Psoas muscle (tissue), 8 donors: ENCODE data around the gene MAPKAP1. TPM values are rescaled to one million over a fixed set of nuclear protein-coding genes. Genes with fewer than 3 reads are reported as not detected.

Experiments
- ATAC-seq, 4 donors: fragments of 200-7000 bp; cut with Tn5 transposase; one replicate each; pipeline ENCODE4 v1.9.1; 2020; ENCODE audit warnings: moderate library complexity in 3 of 4, mild to moderate bottlenecking in 2 of 4
- DNase-seq, 2 donors: peaks; one replicate each; pipeline ENCODE4 v3.0.0-alpha.2; 2020
- H3K27ac ChIP-seq: fragments of 200-600 bp; one replicate; pipeline ENCODE4 v1.8.0; 2022
- H3K27me3 ChIP-seq, 3 donors: fragments of 200-600 bp in 1 of 3; one replicate each; pipeline versions ENCODE4 v1.6.1 to v1.8.0; 2013 to 2022; ENCODE audit warnings: low read length in 2 of 3, mild to moderate bottlenecking in 2 of 3, moderate library complexity in 1 of 3; ENCODE audit not compliant: insufficient read depth in 3 of 3
- H3K36me3 ChIP-seq, 2 donors: fragments of 200-600 bp in 1 of 2; one replicate each; pipeline versions ENCODE4 v1.6.1 to v1.8.0; 2013 to 2022; ENCODE audit warnings: low read depth in 1 of 2, mild to moderate bottlenecking in 1 of 2, moderate library complexity in 1 of 2; ENCODE audit not compliant: insufficient read depth in 1 of 2
- H3K4me1 ChIP-seq: fragments of 200-600 bp; one replicate; pipeline ENCODE4 v1.8.0; 2022
- H3K4me3 ChIP-seq: fragments of 200-600 bp; one replicate; pipeline ENCODE4 v1.8.0; 2022; ENCODE audit warnings: mild to moderate bottlenecking
- H3K9me3 ChIP-seq: fragments of 200-600 bp; one replicate; pipeline ENCODE4 v1.8.0; 2022
- CTCF ChIP-seq: fragments of 200-600 bp; IDR thresholded peaks from one replicate; pipeline ENCODE4 v1.8.0; 2022; ENCODE audit warnings: antibody characterized with exemption
- WGBS, 3 donors: extraction: QIAGEN DNeasy Blood & Tissue Kit; methylation state at CpG; one replicate each; pipeline versions ENCODE4 v1.1.6 to v1.1.7; 2013; 5-methylcytosine and 5-hydroxymethylcytosine counted together
- intact Hi-C, 2 donors: fragments of 100-400 bp; cut with DNase I; formaldehyde crosslinking; loops; one replicate each; pipeline versions ENCODE4 v1.11.0 to v1.14.2; 2022
- polyA plus RNA-seq, 3 donors: library from polyadenylated mRNA; stranded (reverse); fragments of 200-250 nt; gene quantifications; one replicate each; pipeline ENCODE4 v1.2.3, GENCODE V29; 2013
- total RNA-seq, 4 donors: library from RNA; stranded (reverse); fragmentation: NEBNext Ultra II Directional in 2 of 4; extraction: Animal tissue kit (Norgen Biotek cat#: 25700) in 2 of 4; gene quantifications; one replicate each; pipeline versions ENCODE4 v1.2.1 to v1.2.4, GENCODE V29; 2021 to 2023
- donor health status: healthy with polysubstance abuse.
- donor health status: DM: no; HTN: no; CAD: no; lungs with moderate emphysema.
- donor health status: Bipolar disorder and iron deficiency.
- donor health status: healthy.
- donor health status: DM: yes; HTN: yes; CAD: no.
- donor health status: DM: no; HTN: no; CAD: no.
- donor health status: DM: no; HTN: no; CAD: no.
- donor health status: DM: yes; HTN: yes; CAD: no.

Gene MAPKAP1
- total and polyA plus RNA-seq, 7 donors: 64.2 to 124 (median 90.4) TPM

DNA sequence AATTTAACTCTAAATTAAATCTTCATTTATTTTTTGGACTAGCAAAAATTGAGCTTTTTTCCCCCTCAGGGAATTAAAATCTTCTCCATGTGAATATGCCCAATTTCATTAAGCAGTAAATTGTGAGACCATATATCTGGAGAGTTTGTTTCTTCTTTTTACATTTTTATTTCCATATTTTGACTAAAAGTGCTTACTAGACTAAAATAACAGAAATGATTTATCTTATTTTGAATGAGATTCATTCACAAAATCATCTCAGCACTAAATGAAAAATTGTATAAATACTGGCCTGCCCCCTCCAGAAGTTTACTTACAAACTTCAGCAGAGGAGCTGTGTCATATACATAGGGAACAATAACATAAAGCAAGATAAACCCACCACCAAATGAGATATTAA lies 26.6 kb downstream of the MAPKAP1 start:
- DNase-seq: no peak
- no peaks in the 10 kb centered on the region for H3K27me3 ChIP-seq

DNA sequence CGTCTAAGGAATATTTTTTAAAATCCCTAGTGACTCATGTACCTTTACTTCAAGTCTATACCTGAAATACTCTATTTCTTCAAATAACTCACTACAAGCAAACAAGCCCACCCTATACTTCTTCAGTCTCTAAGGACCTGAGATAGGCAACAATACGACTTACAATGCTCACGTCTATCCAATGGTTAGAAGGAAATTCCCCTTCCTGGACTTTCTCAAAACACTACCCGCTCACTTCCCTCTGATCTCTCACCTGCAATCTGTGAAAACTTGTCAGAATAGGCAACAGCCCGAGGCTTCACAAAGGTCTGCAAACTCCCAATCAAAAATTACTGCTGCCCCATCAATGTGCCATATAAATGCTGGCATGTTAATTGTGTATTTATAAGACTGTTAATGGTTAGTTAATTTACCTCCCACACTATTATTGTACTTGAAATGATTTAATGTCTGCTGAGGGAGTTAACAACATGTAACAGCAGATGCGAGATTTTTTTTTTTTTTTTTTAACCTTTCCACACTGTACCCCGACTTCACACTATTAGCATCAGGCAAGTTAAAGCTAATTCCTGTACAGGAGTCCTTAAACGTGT lies 27.3 kb downstream of the MAPKAP1 start:
- intact Hi-C loops: no loop called here
- H3K4me3 ChIP-seq: no peak overlapping the region
- H3K36me3 ChIP-seq: no peaks in the 10 kb centered on the region
- no peak for DNase-seq
- no peak overlapping the region for H3K27ac ChIP-seq
- WGBS, 3 donors: 80 to 84% (median 81%) methylated on average over 8 of the region's 8 CpGs
- no peak for TF ChIP-seq CTCF
- no peaks in the 10 kb centered on the region for H3K9me3 ChIP-seq
- no peak for ATAC-seq
- peaks cover 12% of the 10 kb centered on the region for H3K4me1 ChIP-seq
- no peaks in the 10 kb centered on the region for H3K27me3 ChIP-seq

More for the DNA sequence above, 26.6 kb downstream of the MAPKAP1 start:
- H3K4me3 ChIP-seq: no peak overlapping the region
- H3K9me3 ChIP-seq: no peaks in the 10 kb centered on the region
- no peak for ATAC-seq
- no peak for TF ChIP-seq CTCF
- H3K36me3 ChIP-seq: no peaks in the 10 kb centered on the region
- intact Hi-C loops: no loop called here
- no peak overlapping the region for H3K27ac ChIP-seq
- H3K4me1 ChIP-seq: peaks cover 5% of the 10 kb centered on the region

- Histone ChIP-seq H3K27ac (peak overlapping the region; percentile 21), H3K9me3 (no peaks in the 10 kb centered on the region), H3K4me1 (peaks cover 14% of the 10 kb centered on the region), H3K4me3 (no peak overlapping the region), H3K36me3 (peaks cover 0 to 3% of the 10 kb centered on the region in 2 donors), H3K27me3 (no peaks in the 10 kb centered on the region)
- TF ChIP-seq CTCF: no peak
- WGBS, 3 donors: 52 to 71% (median 53%) methylated on average over 3 of the region's 3 CpGs
- ATAC-seq (peak; percentile 62 to 81 (median 78)), DNase-seq (no peak)
- intact Hi-C loops: no loop called here
Measured at GRCh38 chr9:125674981-125675973, 31.7 kb downstream of the MAPKAP1 start.

- ATAC-seq: no peak
- WGBS, 3 donors: 94 to 95% (median 95%) methylated on average over 3 of the region's 3 CpGs
Measured at GRCh38 chr9:125672876-125673275, 34.1 kb downstream of the MAPKAP1 start.

More at GRCh38 chr9:125672876-125673275, 34.1 kb downstream of the MAPKAP1 start:
- no peak for TF ChIP-seq CTCF
- no peaks in the 10 kb centered on the region for H3K9me3 ChIP-seq
- no peak for DNase-seq
- H3K36me3 ChIP-seq: peaks cover 0 to 14% of the 10 kb centered on the region in 2 donors
- no peaks in the 10 kb centered on the region for H3K27me3 ChIP-seq
- intact Hi-C loops: no loop called here
- no peak overlapping the region for H3K27ac ChIP-seq
- H3K4me3 ChIP-seq: no peak overlapping the region
- H3K4me1 ChIP-seq: peaks cover 14% of the 10 kb centered on the region
